OCI-LY3 (cell line): ENCODE results near the gene AUTS2.

Experiments
- H2AFZ ChIP-seq: fragments of 200-600, 300-600 bp; shearing (Covaris generic); 2 replicates; pipeline ENCODE4 v1.6.0; 2014; ENCODE audit warnings: antibody characterized with exemption, low read depth, low read length
- H3K27ac ChIP-seq: fragments of 200-600, 300-600 bp; sonication (generic); 2 replicates; pipeline ENCODE4 v1.5.1; 2014; ENCODE audit warnings: mild to moderate bottlenecking, low read length, moderate library complexity, mixed read lengths
- H3K27me3 ChIP-seq: fragments of 200-600, 300-600 bp; sonication (generic); 2 replicates; pipeline ENCODE4 v1.6.1; 2014; ENCODE audit warnings: low read depth, low read length, mixed read lengths
- H3K36me3 ChIP-seq: fragments of 200-600, 300-600 bp; sonication (generic); replicated peaks from 2 replicates; pipeline ENCODE3; 2014; ENCODE audit warnings: low read depth, low read length, mixed read lengths
- H3K4me1 ChIP-seq: fragments of 300-600, 200-600 bp; sonication (generic); 2 replicates; pipeline ENCODE4 v1.6.1; 2014; ENCODE audit warnings: low read length, mixed read lengths
- H3K4me2 ChIP-seq: fragments of 200-600, 300-600 bp; sonication (generic); 2 replicates; pipeline ENCODE4 v1.6.1; 2014; ENCODE audit warnings: low read length, mixed read lengths
- H3K4me3 ChIP-seq: fragments of 300-600, 200-600 bp; sonication (generic); 2 replicates; pipeline ENCODE4 v1.5.1; 2014; ENCODE audit warnings: antibody characterized with exemption, mild to moderate bottlenecking, low read length, moderate library complexity
- H3K79me2 ChIP-seq: fragments of 300-600, 200-600 bp; shearing (Covaris generic); 2 replicates; pipeline ENCODE4 v1.6.1; 2014; ENCODE audit warnings: mild to moderate bottlenecking, low read length, mixed read lengths
- H3K9ac ChIP-seq: fragments of 300-600, 200-600 bp; shearing (Covaris generic); 2 replicates; pipeline ENCODE4 v1.6.0; 2014; ENCODE audit warnings: mild to moderate bottlenecking, low read length, moderate library complexity
- H3K9me3 ChIP-seq: fragments of 200-600, 300-600 bp; shearing (Covaris generic); 2 replicates; pipeline ENCODE4 v1.6.1; 2014; ENCODE audit warnings: low read length, mixed read lengths; ENCODE audit not compliant: insufficient read depth
- H4K20me1 ChIP-seq: fragments of 200-600, 300-600 bp; sonication (generic); 2 replicates; pipeline ENCODE4 v1.6.1; 2016; ENCODE audit warnings: low read length, mixed read lengths; ENCODE audit not compliant: insufficient read depth
- EZH2phosphoT487 ChIP-seq: fragments of 200-600 bp; shearing (Covaris generic); IDR thresholded peaks from 2 replicates; pipeline ENCODE4 v1.6.1; 2018; ENCODE audit warnings: antibody characterized with exemption, mixed run types, low read depth
- TF ChIP-seq, protein P1 (sequence below): fragments of 200-600, 300-600 bp; sonication (generic); IDR thresholded peaks from 2 replicates; pipeline ENCODE4 v1.5.1; 2014; ENCODE audit warnings: antibody characterized with exemption, low read length, low read depth

Gene AUTS2

DNA sequence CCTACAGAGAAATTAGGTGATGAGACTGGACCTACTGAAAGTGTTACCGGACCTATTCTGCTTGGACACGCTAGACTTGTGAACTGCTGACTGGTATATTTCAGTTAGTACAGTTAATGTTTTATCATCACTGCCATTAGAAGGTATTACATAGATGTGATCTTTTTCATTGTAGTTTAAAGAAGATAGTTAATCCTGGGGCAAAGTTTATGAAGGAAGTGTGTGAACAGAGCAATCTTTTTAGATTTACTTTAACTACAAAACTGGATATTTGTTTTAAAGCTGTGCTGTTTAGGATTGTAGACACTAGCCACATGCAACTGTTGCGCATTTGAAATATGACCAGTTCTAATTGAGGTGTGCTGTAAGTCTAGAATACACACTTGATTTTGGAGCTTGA, 446.7 kb downstream of the AUTS2 start:
- Histone ChIP-seq H3K27me3 (no peaks in the 10 kb centered on the region), H3K4me2 (no peak overlapping the region), H2AFZ (no peak overlapping the region), H4K20me1 (no peaks in the 10 kb centered on the region), H3K9me3 (no peaks in the 10 kb centered on the region), H3K36me3 (no peaks in the 10 kb centered on the region), H3K27ac (no peak overlapping the region), H3K9ac (no peak overlapping the region), H3K4me3 (no peak overlapping the region), H3K79me2 (no peaks in the 10 kb centered on the region), H3K4me1 (no peaks in the 10 kb centered on the region)
- TF ChIP-seq, protein P1, sequence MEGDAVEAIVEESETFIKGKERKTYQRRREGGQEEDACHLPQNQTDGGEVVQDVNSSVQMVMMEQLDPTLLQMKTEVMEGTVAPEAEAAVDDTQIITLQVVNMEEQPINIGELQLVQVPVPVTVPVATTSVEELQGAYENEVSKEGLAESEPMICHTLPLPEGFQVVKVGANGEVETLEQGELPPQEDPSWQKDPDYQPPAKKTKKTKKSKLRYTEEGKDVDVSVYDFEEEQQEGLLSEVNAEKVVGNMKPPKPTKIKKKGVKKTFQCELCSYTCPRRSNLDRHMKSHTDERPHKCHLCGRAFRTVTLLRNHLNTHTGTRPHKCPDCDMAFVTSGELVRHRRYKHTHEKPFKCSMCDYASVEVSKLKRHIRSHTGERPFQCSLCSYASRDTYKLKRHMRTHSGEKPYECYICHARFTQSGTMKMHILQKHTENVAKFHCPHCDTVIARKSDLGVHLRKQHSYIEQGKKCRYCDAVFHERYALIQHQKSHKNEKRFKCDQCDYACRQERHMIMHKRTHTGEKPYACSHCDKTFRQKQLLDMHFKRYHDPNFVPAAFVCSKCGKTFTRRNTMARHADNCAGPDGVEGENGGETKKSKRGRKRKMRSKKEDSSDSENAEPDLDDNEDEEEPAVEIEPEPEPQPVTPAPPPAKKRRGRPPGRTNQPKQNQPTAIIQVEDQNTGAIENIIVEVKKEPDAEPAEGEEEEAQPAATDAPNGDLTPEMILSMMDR = no peak
- no peak for TF ChIP-seq EZH2phosphoT487

DNA sequence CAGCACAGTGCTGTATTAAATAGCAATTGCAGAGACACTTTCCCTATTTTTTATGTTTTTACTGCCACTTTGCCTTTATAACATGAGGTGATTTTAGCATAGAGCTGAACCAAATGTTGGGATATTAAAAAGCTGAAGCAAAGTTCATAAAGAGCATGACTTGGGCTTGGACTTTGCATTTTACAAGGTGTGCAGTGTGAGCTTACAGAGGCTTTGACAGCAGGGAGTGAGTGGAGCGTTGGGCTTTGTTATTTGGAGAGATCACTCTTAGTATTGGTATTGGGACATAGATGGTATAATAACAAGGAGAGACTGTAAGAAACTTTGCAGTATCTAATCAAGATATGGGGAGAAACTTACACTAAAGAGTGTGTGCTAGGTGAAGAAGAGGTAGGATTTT, 449.1 kb downstream of the AUTS2 start:
- TF ChIP-seq, protein P1 = no peak
- TF ChIP-seq EZH2phosphoT487 = no peak
- Histone ChIP-seq H3K9me3 (no peaks in the 10 kb centered on the region), H3K4me2 (no peak overlapping the region), H3K27me3 (no peaks in the 10 kb centered on the region), H3K36me3 (no peaks in the 10 kb centered on the region), H3K27ac (no peak overlapping the region), H3K4me1 (no peaks in the 10 kb centered on the region), H3K4me3 (no peak overlapping the region), H3K79me2 (no peaks in the 10 kb centered on the region), H3K9ac (no peak overlapping the region), H4K20me1 (no peaks in the 10 kb centered on the region), H2AFZ (no peak overlapping the region)

DNA sequence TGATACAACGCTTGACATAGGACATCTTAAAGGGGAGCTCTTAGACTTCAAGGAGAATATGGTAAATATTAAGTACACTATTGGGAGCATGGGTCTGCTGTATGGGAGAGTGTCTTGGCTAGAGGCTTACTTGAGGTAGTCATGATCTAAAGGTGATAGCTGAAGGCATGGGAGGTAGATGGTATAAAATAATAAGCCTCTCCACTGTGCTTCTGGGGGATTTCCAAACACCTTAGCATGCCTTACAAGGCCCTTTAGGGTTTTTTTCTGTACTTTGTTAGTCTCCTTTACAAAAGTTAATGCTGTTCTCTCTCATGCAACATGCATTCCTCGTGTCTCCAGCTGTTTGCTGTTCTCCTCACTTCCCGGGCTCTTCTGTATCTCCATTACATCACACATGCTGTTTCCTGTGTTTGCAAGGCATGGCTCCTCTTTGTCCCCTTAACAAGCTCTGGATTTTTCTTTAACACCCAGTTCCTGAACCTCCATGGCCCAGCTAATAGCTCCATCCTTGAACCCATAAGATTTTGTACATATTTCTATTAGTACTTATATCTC, 449.7 kb downstream of the AUTS2 start:
- Histone ChIP-seq H4K20me1 (no peaks in the 10 kb centered on the region), H3K36me3 (no peaks in the 10 kb centered on the region), H2AFZ (no peak overlapping the region), H3K4me3 (no peak overlapping the region), H3K27ac (no peak overlapping the region), H3K4me1 (no peaks in the 10 kb centered on the region), H3K4me2 (no peak overlapping the region), H3K79me2 (no peaks in the 10 kb centered on the region), H3K9ac (no peak overlapping the region), H3K9me3 (no peaks in the 10 kb centered on the region), H3K27me3 (no peaks in the 10 kb centered on the region)
- TF ChIP-seq EZH2phosphoT487 = no peak
- TF ChIP-seq, protein P1 = no peak

DNA sequence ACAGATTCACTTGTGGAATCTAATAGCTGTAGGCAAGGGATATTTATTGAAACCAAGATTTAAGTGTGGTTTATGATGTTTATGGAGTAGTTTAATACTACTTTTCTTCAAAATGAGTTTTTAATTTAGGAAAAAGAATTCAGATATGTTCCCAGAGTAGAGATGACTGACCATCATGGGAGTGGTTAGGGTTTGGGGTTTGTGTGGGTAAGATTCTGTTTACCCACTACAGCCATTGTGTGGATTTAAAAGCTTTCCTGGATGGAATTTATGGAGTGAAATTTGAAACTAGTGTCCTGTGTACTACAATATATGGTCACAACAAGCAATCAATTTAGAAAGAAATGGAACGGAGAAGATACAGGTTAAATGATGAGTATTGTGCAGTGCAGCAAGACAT, 453.5 kb downstream of the AUTS2 start:
- TF ChIP-seq, protein P1 = no peak
- no peak for TF ChIP-seq EZH2phosphoT487
- Histone ChIP-seq H3K9me3 (no peaks in the 10 kb centered on the region), H3K27me3 (no peaks in the 10 kb centered on the region), H4K20me1 (no peaks in the 10 kb centered on the region), H3K79me2 (no peaks in the 10 kb centered on the region), H3K4me1 (no peaks in the 10 kb centered on the region), H3K4me2 (no peak overlapping the region), H2AFZ (no peak overlapping the region), H3K27ac (no peak overlapping the region), H3K9ac (no peak overlapping the region), H3K36me3 (no peaks in the 10 kb centered on the region), H3K4me3 (no peak overlapping the region)
